Measurements from ENCODE around the gene CYTH2. TPM values are rescaled to one million over a fixed set of nuclear protein-coding genes. Genes with fewer than 3 reads are reported as not detected.

The CYTH2 gene
- total RNA-seq = 10 to 100 TPM; 38.5 to 44.1 (median 39.2) TPM
- 26.8 TPM for total RNA-seq (2013)

DNA sequence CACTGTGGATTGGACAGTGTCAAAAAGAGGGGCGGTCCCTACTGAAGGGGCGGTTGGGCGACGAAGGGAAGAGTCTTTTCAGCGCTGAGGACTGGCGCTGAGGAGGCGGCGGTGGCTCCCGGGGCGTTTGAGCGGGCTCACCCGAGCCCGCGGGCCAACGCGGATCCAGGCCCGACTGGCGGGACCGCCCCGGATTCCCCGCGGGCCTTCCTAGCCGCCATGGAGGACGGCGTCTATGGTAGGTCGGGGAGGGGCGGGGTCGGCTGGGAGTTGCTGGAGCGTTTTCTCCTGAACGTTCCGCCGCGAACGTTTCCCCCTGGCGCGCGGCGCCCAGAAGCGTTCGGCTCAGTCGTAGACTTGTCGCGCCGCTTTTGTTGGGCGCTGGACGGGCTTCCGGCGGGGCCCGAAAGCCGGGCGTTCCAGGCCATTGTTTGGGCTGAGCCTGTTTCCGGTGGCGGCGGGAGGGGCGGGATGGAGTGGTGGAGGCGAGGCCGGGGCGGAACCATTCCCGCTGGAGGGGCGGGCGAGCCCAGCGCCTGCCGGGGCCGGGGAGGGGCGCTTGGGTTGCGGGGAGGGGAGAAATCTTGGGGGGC is at the start of gene CYTH2:
CYTH2 (plus strand) TSS at position 81 of the 593 bp plus-strand sequence; CDS start at position 220, 139 bp downstream.
- H3K27me3 Mint-ChIP-seq (ENCODE audit: low read depth in 2 of 2) = no peaks in the 10 kb centered on the region
- under 1% methylated on average over 62 of the region's 66 CpGs for WGBS (ENCODE audit: insufficient coverage)
- Histone ChIP-seq H3K27me3 (ENCODE audit: control insufficient read depth, insufficient read depth, low read length) (no peaks in the 10 kb centered on the region), H3K4me1 (ENCODE audit: control insufficient read depth, insufficient read depth, low read length) (peaks cover 31% of the 10 kb centered on the region), H3K9me3 (ENCODE audit: control insufficient read depth, insufficient read depth, low read length) (no peaks in the 10 kb centered on the region), H3K36me3 (ENCODE audit: control insufficient read depth, insufficient read depth, low read length) (peaks cover 28% of the 10 kb centered on the region), H3K27ac (ENCODE audit: low read length) (peak within 1 kb of the TSS; percentile 77), H3K4me3 (ENCODE audit: low read length) (peak within 1 kb of the TSS; percentile 92)
- TF ChIP-seq, protein P1, sequence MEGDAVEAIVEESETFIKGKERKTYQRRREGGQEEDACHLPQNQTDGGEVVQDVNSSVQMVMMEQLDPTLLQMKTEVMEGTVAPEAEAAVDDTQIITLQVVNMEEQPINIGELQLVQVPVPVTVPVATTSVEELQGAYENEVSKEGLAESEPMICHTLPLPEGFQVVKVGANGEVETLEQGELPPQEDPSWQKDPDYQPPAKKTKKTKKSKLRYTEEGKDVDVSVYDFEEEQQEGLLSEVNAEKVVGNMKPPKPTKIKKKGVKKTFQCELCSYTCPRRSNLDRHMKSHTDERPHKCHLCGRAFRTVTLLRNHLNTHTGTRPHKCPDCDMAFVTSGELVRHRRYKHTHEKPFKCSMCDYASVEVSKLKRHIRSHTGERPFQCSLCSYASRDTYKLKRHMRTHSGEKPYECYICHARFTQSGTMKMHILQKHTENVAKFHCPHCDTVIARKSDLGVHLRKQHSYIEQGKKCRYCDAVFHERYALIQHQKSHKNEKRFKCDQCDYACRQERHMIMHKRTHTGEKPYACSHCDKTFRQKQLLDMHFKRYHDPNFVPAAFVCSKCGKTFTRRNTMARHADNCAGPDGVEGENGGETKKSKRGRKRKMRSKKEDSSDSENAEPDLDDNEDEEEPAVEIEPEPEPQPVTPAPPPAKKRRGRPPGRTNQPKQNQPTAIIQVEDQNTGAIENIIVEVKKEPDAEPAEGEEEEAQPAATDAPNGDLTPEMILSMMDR (IDR thresholded peaks at IDR 0.05) = no peak
- no peaks in the 10 kb centered on the region for H3K9me3 Mint-ChIP-seq
- peaks cover 10 to 50% of the 10 kb centered on the region in 2 donors for H3K4me1 Mint-ChIP-seq
- no peaks in the 10 kb centered on the region for H3K36me3 Mint-ChIP-seq
- ATAC-seq (peak in 1 of 3 donors; percentile 0), DNase-seq (peak in 1 of 2 donors; percentile 74)
- H3K4me3 Mint-ChIP-seq = peak within 1 kb of the TSS; percentile 97
- peak within 1 kb of the TSS; percentile 84 to 88 for H3K27ac Mint-ChIP-seq
- intact Hi-C loops (cut with micrococcal nuclease) = loop anchor here (2.0 kb wide), 2 partner anchors 23 to 137 kb away; no protein-coding TSS in a partner anchor

GRCh38 chr19:48421548-48421947 is 47.6 kb upstream of the CYTH2 start:
- H3K4me1 ChIP-seq (ENCODE audit: control insufficient read depth, insufficient read depth, low read length) = peaks cover 13% of the 10 kb centered on the region
- TF ChIP-seq, protein P1 (IDR thresholded peaks at IDR 0.05) = no peak
- H3K9me3 Mint-ChIP-seq = no peaks in the 10 kb centered on the region
- no peaks in the 10 kb centered on the region for H3K36me3 ChIP-seq (ENCODE audit: control insufficient read depth, insufficient read depth, low read length)
- intact Hi-C loops (cut with micrococcal nuclease) = no loop called here
- H3K9me3 ChIP-seq (ENCODE audit: control insufficient read depth, insufficient read depth, low read length) = no peaks in the 10 kb centered on the region
- H3K4me3 ChIP-seq (ENCODE audit: low read length) = no peak overlapping the region
- 91% methylated on average over 16 of the region's 16 CpGs for whole genome bisulfite sequencing (ENCODE audit: insufficient coverage)
- DNase-seq (no peak), ATAC-seq (no peak)
- peaks cover 14 to 23% of the 10 kb centered on the region in 2 donors for H3K4me1 Mint-ChIP-seq
- H3K27me3 Mint-ChIP-seq (ENCODE audit: low read depth in 2 of 2) = peaks cover 0 to 11% of the 10 kb centered on the region in 2 donors
- no peak overlapping the region for H3K4me3 Mint-ChIP-seq
- no peak overlapping the region for H3K27ac Mint-ChIP-seq
- no peaks in the 10 kb centered on the region for H3K36me3 Mint-ChIP-seq
- H3K27ac ChIP-seq (ENCODE audit: low read length) = no peak overlapping the region
- peaks cover 4% of the 10 kb centered on the region for H3K27me3 ChIP-seq (ENCODE audit: control insufficient read depth, insufficient read depth, low read length)

GRCh38 chr19:48424694-48425219 is 44.4 kb upstream of the CYTH2 start:
- Mint-ChIP-seq H3K9me3 (no peaks in the 10 kb centered on the region), H3K27ac (no peak overlapping the region), H3K4me3 (no peak overlapping the region), H3K36me3 (no peaks in the 10 kb centered on the region), H3K27me3 (ENCODE audit: low read depth in 2 of 2) (peaks cover 0 to 11% of the 10 kb centered on the region in 2 donors), H3K4me1 (peaks cover 5 to 6% of the 10 kb centered on the region in 2 donors)
- H3K36me3 ChIP-seq (ENCODE audit: control insufficient read depth, insufficient read depth, low read length) = no peaks in the 10 kb centered on the region
- no peaks in the 10 kb centered on the region for H3K27me3 ChIP-seq (ENCODE audit: control insufficient read depth, insufficient read depth, low read length)
- 8% methylated on average over 8 of the region's 8 CpGs for WGBS (ENCODE audit: insufficient coverage)
- intact Hi-C loops (cut with micrococcal nuclease) = no loop called here
- DNase-seq = no peak
- TF ChIP-seq, protein P1 (IDR thresholded peaks at IDR 0.05) = no peak
- no peaks in the 10 kb centered on the region for H3K4me1 ChIP-seq (ENCODE audit: control insufficient read depth, insufficient read depth, low read length)
- no peak for ATAC-seq
- H3K9me3 ChIP-seq (ENCODE audit: control insufficient read depth, insufficient read depth, low read length) = no peaks in the 10 kb centered on the region
- H3K4me3 ChIP-seq (ENCODE audit: low read length) = no peak overlapping the region
- no peak overlapping the region for H3K27ac ChIP-seq (ENCODE audit: low read length)
